G401 (cell line): ENCODE measurements around the gene TAS2R42. TPM values are rescaled to one million over a fixed set of nuclear protein-coding genes. Genes with fewer than 3 reads are reported as not detected.
A peak's percentile ranks its signal among the peaks of the same experiment; 100 is the strongest.

ENCODE experiments used
- DNase-seq: peaks from one replicate; pipeline ENCODE4 v3.0.0-alpha.2; 2015; ENCODE audit warnings: low spot score
- in situ Hi-C: cut with HindIII; loops from 2 replicates; pipeline ENCODE4 v1.10.0; 2016; ENCODE audit warnings: low sequenced_read_pairs, mixed read lengths
- total RNA-seq: library from RNA; depleted of rRNA; stranded (reverse); fragments of >200 nt; shearing (Covaris generic); gene quantifications from 2 replicates; pipeline ENCODE4 v1.2.3, GENCODE V29; 2014; rRNA removed

TAS2R42 gene
- total RNA-seq = not detected in 2 replicates

- no peak for DNase-seq
- in situ Hi-C loops = no loop called here
Observed at GRCh38 chr12:11186837-11187236, at the start of gene TAS2R42. Gene TAS2R42 (minus strand): TSS chr12:11186937. CDS start chr12:11186937, 0 bp downstream.

GRCh38 chr12:11233532-11233931, 46.8 kb upstream of the TAS2R42 start:
- in situ Hi-C loops = loop anchor here (25.0 kb wide), 1 partner anchor 254 kb away; no protein-coding TSS in a partner anchor
- no peak for DNase-seq

DNA sequence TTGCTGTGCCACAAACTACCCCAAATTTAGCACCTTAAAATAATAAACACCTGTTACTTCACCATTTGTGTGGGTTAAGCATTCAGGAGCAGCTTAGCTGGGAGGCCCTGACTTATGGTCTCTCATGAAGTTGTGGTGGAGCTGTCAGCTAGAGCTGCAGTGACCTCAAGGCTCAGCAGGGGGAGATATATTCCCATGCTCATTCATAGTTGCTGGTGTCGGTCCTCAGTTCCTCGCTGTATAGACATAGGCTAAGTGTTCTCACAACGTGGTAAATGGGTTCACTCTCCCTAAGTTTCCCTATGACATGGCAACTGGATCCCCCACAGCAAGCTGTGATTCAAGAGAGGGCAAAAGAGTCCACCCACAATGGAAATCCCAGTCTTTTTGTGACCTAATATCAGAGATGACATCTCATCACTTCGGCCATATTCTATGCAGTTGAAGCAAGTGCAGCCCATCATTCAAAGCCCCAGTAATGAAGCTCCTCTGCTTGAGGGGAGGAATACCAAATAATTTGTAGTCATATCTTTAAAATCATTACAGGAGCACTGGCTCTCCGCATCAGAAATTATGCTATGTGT, 41.7 kb upstream of the TAS2R42 start:
- in situ Hi-C loops = loop anchor here (25.0 kb wide), 1 partner anchor 259 kb away; no protein-coding TSS in a partner anchor

GRCh38 chr12:11227373-11227772, 40.6 kb upstream of the TAS2R42 start:
- DNase-seq = no peak
- in situ Hi-C loops = loop anchor here (25.0 kb wide), 1 partner anchor 260 kb away; no protein-coding TSS in a partner anchor

More for the DNA sequence above, 41.7 kb upstream of the TAS2R42 start:
- DNase-seq = peak; percentile 9

DNA sequence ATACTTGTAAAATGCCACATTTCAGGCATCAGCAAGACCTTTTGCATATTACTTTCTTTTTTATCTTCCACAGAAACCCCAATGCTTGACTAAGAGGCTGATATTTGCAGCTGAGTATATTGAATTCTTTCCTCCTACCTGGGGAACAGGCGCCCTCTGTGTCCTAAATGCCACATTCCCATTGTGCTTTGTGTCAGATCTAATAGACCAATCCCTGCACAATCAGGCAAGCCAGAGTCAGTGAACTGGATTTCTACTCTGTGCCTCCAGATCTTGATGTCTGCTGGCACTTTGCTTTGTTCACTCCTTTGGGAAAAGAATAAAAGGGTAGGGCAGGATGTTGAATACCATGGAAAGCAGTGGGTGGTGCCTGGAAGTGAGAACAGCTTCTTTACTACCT, 22.4 kb upstream of the TAS2R42 start:
- DNase-seq = no peak
- in situ Hi-C loops = no loop called here

DNA sequence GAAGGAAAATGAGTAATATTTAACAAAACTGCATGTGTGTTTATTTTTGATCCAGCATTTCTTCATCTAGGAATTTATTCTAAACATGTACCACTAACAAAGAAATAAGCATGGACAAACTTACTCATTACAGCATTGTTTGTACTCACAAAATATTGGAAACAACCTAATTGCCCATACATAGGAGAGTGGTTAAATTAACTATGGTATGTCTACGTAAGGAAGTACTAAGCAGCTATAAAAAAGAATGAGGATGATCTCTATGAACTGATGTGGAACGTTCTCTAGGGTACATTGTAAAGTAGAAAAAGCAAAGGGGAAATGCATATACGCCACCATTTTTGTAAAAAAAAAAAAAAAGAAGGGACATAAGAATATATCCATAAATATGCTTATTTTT, 17.4 kb upstream of the TAS2R42 start:
- in situ Hi-C loops = no loop called here
- DNase-seq = no peak

GRCh38 chr12:11202811-11203210, 16.1 kb upstream of the TAS2R42 start:
- no peak for DNase-seq
- in situ Hi-C loops = no loop called here

DNA sequence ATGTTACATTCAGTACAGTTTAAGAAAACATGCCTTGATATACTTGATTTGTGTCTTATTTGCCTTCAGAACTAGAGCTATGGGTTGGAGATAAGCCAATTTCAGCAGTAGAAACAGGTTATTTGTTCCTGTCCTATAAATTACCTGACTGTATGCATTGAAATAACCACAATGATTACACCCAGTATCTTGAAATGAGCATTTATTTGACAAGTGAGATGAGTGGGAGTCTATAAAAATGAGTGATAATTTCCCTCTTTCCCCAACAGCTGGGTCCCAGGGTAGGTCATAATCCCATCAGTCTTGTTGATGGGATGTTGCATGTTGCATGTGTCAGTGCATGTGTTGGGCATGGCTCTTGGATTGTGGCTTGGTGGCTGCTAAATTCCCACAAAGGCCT, 3.7 kb downstream of the TAS2R42 start:
- in situ Hi-C loops = no loop called here
- no peak for DNase-seq

GRCh38 chr12:11182529-11182928, 4.2 kb downstream of the TAS2R42 start:
- no peak for DNase-seq
- in situ Hi-C loops = no loop called here

- in situ Hi-C loops = no loop called here
Observed at GRCh38 chr12:11178250-11178649, 8.5 kb downstream of the TAS2R42 start.

GRCh38 chr12:11174022-11174421, 12.7 kb downstream of the TAS2R42 start:
- in situ Hi-C loops = no loop called here
- DNase-seq = no peak

More at GRCh38 chr12:11178250-11178649, 8.5 kb downstream of the TAS2R42 start:
- DNase-seq = no peak

DNA sequence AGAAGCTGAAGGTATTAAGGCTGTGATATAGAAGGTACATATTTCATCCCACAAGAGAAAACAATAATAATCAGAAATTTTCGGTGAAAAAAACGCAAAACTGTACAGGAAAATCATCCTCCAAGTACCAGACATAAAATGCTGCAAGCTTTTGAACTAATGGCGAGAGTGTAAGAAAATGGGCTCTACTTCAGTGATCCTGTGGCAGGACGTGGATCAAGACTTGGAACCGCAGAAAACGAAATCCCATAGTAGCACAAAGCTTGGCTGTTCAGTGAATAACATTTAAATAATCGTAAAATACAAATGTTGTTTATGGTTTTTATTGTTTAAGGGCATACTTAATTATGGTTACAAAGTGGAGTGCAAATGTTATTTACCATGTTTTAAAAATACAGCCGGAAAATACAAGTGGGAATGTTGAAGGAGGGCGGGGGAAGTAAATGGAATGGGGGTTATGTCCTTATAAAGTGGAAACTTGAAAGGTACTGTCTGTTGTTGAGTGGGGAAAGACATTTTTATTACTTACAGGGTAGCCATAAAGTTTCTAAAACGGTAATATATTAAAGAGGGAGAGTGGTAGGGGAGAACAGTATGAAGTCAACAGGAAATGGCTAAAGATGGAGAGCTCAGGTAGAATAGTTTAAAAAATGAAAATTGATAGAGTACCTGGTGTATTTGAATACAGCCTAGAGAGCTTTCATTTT, 14.6 kb downstream of the TAS2R42 start:
- peak; percentile 50 for DNase-seq
- in situ Hi-C loops = no loop called here

- in situ Hi-C loops = no loop called here
- DNase-seq = peak; percentile 91
Observed at GRCh38 chr12:11171145-11171968, 15.4 kb downstream of the TAS2R42 start, which contains the start of gene SMIM10L1. Gene SMIM10L1 (plus strand): TSS chr12:11171194. CDS start chr12:11171357, 163 bp downstream.

DNA sequence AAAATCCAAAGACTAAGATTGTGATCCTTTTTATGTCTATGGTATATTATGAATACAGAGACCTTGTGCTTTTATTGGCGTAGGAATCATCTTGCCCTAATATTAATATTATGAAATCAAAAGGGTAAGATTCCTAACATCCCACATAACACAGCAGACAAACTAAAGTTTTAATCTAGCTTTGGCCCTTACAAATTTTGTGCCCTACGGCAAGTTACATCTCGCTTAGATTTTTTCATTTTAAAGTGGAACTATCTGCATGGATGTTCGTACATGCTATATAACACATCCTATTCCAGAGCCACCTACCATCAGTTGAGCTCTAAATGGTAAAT, 16.0 kb downstream of the TAS2R42 start:
- no peak for DNase-seq
- in situ Hi-C loops = no loop called here

- DNase-seq = no peak
- in situ Hi-C loops = no loop called here
Observed at GRCh38 chr12:11166300-11166699, 20.4 kb downstream of the TAS2R42 start.

DNA sequence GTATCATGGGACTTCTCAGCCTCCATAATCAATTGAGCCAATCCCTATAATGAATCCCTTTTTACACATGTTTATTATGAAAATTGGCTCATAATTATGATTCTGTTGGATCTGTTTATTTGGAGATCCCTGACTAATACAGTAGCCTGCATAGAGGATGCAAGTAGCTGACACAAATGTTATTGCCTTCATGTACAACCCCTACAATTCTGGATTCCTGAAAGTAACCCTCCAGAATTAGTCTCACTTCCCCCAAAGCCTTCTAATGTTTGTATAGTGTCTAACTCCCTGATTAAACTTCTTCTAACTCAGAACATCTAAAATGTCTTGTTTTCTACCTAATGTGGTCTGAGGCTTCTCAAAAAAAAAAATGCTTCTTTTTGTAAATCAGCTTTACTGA, 22.4 kb downstream of the TAS2R42 start:
- no peak for DNase-seq
- in situ Hi-C loops = no loop called here

GRCh38 chr12:11162502-11162901, 24.2 kb downstream of the TAS2R42 start:
- in situ Hi-C loops = no loop called here
- peak; percentile 8 for DNase-seq

DNA sequence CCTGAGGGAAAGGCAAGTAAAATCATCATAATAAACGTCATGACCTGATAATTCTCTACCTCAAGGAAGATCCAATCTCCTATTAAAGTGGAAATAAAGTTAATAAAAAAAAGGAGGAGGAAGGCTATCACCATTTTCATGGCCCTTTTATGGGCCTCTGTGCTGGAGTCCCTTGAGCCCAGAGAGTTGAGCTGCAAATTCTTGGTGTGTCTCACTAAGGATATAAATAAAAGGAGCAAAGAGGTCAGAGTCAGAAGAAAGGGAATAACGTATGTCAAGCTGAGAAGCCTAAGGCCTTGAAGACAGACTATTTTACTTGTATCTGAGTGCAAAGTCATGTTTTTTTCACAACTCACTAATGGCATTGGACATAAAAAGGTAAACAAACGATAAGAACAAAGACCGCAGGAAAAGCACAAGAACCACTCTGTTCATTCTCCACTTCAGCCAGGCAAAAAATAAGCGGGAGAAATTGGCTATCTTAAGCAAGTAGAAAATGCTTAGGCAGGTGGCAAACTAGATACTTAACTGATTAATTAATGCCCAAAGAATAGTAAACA, 27.8 kb downstream of the TAS2R42 start:
- in situ Hi-C loops = no loop called here
- DNase-seq = no peak

- no peak for DNase-seq
- in situ Hi-C loops = no loop called here
Observed at GRCh38 chr12:11154400-11154925, 32.3 kb downstream of the TAS2R42 start.
